PC-3 (cell line): Measurements from ENCODE around the gene NBAS.

Experiments used
- EZH2 ChIP-seq: fragments of 300-600 bp; sonication (generic); IDR thresholded peaks from one replicate; pipeline ENCODE4 v1.6.1; 2017; ENCODE audit warnings: antibody characterized with exemption, mild to moderate bottlenecking, low read length; ENCODE audit not compliant: unreplicated experiment
- TF ChIP-seq, protein P1 (sequence below): fragments of 300-600 bp; sonication (generic); conservative IDR thresholded peaks from 2 replicates; pipeline ENCODE4 v1.5.1; 2017; ENCODE audit warnings: antibody characterized with exemption, low read depth, mild to moderate bottlenecking, low read length

DNA sequence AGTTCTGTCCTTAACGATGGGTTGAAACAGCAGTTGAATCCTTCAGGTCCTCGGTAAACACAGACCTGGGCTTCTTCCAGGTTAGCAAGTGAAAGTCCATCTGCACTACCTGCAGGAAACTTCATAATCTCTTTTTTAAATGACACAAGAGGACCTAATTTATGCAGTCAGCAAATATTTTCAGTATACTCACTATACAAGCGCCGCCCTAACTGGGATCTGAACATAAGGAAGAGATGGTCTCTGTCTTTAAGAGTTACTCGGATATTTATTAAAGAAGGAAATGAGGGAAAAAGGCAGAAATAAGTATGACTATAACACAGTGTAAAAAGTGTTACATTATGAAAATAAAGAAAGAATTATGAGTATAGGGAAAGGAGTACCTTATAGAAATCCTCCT is 103.3 kb downstream of the NBAS start:
- TF ChIP-seq, protein P1, sequence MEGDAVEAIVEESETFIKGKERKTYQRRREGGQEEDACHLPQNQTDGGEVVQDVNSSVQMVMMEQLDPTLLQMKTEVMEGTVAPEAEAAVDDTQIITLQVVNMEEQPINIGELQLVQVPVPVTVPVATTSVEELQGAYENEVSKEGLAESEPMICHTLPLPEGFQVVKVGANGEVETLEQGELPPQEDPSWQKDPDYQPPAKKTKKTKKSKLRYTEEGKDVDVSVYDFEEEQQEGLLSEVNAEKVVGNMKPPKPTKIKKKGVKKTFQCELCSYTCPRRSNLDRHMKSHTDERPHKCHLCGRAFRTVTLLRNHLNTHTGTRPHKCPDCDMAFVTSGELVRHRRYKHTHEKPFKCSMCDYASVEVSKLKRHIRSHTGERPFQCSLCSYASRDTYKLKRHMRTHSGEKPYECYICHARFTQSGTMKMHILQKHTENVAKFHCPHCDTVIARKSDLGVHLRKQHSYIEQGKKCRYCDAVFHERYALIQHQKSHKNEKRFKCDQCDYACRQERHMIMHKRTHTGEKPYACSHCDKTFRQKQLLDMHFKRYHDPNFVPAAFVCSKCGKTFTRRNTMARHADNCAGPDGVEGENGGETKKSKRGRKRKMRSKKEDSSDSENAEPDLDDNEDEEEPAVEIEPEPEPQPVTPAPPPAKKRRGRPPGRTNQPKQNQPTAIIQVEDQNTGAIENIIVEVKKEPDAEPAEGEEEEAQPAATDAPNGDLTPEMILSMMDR, result no peak
- no peak for TF ChIP-seq EZH2
